Caco-2 (cell line): ENCODE data around the gene VPS33B. TPM values are rescaled to one million over a fixed set of nuclear protein-coding genes. Genes with fewer than 3 reads are reported as not detected.

Experiments
- Bru-seq: library from RNA; stranded (reverse); fragments of 400-500 nt; gene quantifications from one replicate; lab custom pipeline; 2021; lab: Mats Ljungman, UMichigan
- BruChase-seq, 2 experiments: library from RNA; stranded (reverse); fragments of 400-500 nt; gene quantifications; one replicate each; lab custom pipeline; 2021; lab: Mats Ljungman, UMichigan
- BruUV-seq: library from RNA; stranded (reverse); fragments of 400-500 nt; replicated peaks from 2 replicates; lab custom pipeline; 2021; lab: Mats Ljungman, UMichigan
- CTCF ChIA-PET: fragments of 300-600 bp; sonication (Branson Sonifier 250); formaldehyde crosslinking; loops from one replicate; lab custom pipeline; 2022; ENCODE audit warnings: antibody characterized with exemption; lab: Charles Lee
- POLR2A ChIA-PET: fragments of 300-600 bp; sonication (Branson Sonifier 250); formaldehyde crosslinking; loops from one replicate; lab custom pipeline; 2022; ENCODE audit warnings: antibody characterized with exemption; lab: Charles Lee
- DNase-seq, 2 experiments: peaks; one replicate each; pipeline versions ENCODE4 v3.0.0 to v3.0.0-alpha.2; 2020 to 2022
- H3K27me3 ChIP-seq: replicated peaks from 2 replicates; pipeline ENCODE4 v1.6.0; 2011; ENCODE audit warnings: low read length; ENCODE audit not compliant: control insufficient read depth, insufficient read depth
- H3K36me3 ChIP-seq: 2 replicates; pipeline ENCODE4 v1.5.1; 2011; ENCODE audit warnings: low read length; ENCODE audit not compliant: control insufficient read depth, insufficient read depth
- H3K4me1 ChIP-seq: fragments of 250-450 bp; sonication (Bioruptor Pico); 2 replicates; pipeline ENCODE4 v1.5.1; 2020; ENCODE audit warnings: mild to moderate bottlenecking
- H3K4me3 ChIP-seq: 2 replicates; pipeline ENCODE4 v1.5.1; 2011; ENCODE audit warnings: low read depth, mild to moderate bottlenecking, control low read depth, low read length
- H3K9me3 ChIP-seq: fragments of 250-450 bp; sonication (Bioruptor Pico); 2 replicates; pipeline ENCODE4 v1.5.1; 2020; ENCODE audit warnings: mild to moderate bottlenecking, moderate library complexity
- H3K27ac Mint-ChIP-seq: one replicate; pipeline ENCODE4 v1.8.0; 2022; ENCODE audit warnings: mixed read lengths; ENCODE audit not compliant: unreplicated experiment
- H3K27me3 Mint-ChIP-seq: one replicate; pipeline ENCODE4 v1.8.0; 2022; ENCODE audit warnings: mixed read lengths; ENCODE audit not compliant: insufficient read depth, unreplicated experiment
- H3K36me3 Mint-ChIP-seq: one replicate; pipeline ENCODE4 v1.8.0; 2022; ENCODE audit warnings: mild to moderate bottlenecking, mixed read lengths; ENCODE audit not compliant: insufficient read depth, unreplicated experiment
- H3K4me1 Mint-ChIP-seq: one replicate; pipeline ENCODE4 v1.8.0; 2022; ENCODE audit warnings: low read depth, mixed read lengths; ENCODE audit not compliant: unreplicated experiment
- H3K4me3 Mint-ChIP-seq: one replicate; pipeline ENCODE4 v1.8.0; 2022; ENCODE audit warnings: mild to moderate bottlenecking, moderate library complexity, mixed read lengths; ENCODE audit not compliant: unreplicated experiment
- H3K9me3 Mint-ChIP-seq: one replicate; pipeline ENCODE4 v1.8.0; 2022; ENCODE audit warnings: mixed read lengths; ENCODE audit not compliant: unreplicated experiment
- CTCF ChIP-seq, 2 experiments: fragments of 200-600 bp in 1 of 2; IDR thresholded peaks; 1 replicate in 1 of 2; 2 replicates in 1 of 2; pipeline versions ENCODE4 v1.5.1 to v1.8.0; 2011 to 2022; ENCODE audit warnings: antibody characterized with exemption in 1 of 2, control low read depth in 1 of 2, inconsistent platforms in 1 of 2, low read depth in 1 of 2, low read length in 1 of 2, mild to moderate bottlenecking in 1 of 2, moderate library complexity in 1 of 2; ENCODE audit not compliant: insufficient read depth in 1 of 2, severe bottlenecking in 1 of 2, unreplicated experiment in 1 of 2
- intact Hi-C: fragments of 100-400 bp; cut with micrococcal nuclease; formaldehyde crosslinking; loops from one replicate; pipeline ENCODE4 v1.10.0; 2022; ENCODE audit not compliant: unreplicated experiment
- long read RNA-seq: library from polyadenylated mRNA; stranded (forward); transcript quantifications from one replicate; pipeline ENCODE4 v2.0.0, GENCODE V29; 2022
- total RNA-seq: library from RNA; stranded (reverse); gene quantifications from 2 replicates; pipeline ENCODE4 v1.2.3, GENCODE V29; 2022

VPS33B gene
- total RNA-seq (13.3 and 13.7 TPM in 2 replicates), Bru-seq, nascent RNA (percentile 62 among the genes with signal in this experiment), BruChase-seq, experiment 1, labeled RNA remaining after a 2-hour chase (percentile 73 among the genes with signal in this experiment), BruChase-seq, experiment 2, labeled RNA remaining after a 6-hour chase (percentile 74 among the genes with signal in this experiment)
- long read RNA-seq, partial matches to known transcripts = 3 of 11 reads
- long read RNA-seq, other reads (novel, unspliced or antisense) = 3 of 11 reads

- H3K36me3 ChIP-seq = no peaks in the 10 kb centered on the region
- peak within 1 kb of the TSS; percentile 78 for H3K4me3 ChIP-seq
- no peaks in the 10 kb centered on the region for H3K9me3 ChIP-seq
- peak within 1 kb of the TSS; percentile 81 for H3K27ac Mint-ChIP-seq
- H3K4me3 Mint-ChIP-seq = peak within 1 kb of the TSS; percentile 81
- H3K4me1 Mint-ChIP-seq = peaks cover 10% of the 10 kb centered on the region
- DNase-seq = peak; percentile 82 to 89
- intact Hi-C loops = loop anchor here (1.0 to 2.0 kb wide), 2 partner anchors 11 to 27 kb away; partner anchors contain the start of gene PRC1
- peaks cover 12% of the 10 kb centered on the region; the same call in 1 of the 2 replicates for H3K4me1 ChIP-seq
- POLR2A ChIA-PET = interaction anchor here (0.5 to 2.3 kb wide), 6 partner anchors 11 to 139 kb away, joined by 3 to 16 read pairs (median 4); partner anchors contain the start of gene PRC1
- H3K36me3 Mint-ChIP-seq = no peaks in the 10 kb centered on the region
- H3K27me3 ChIP-seq = no peaks in the 10 kb centered on the region
- TF ChIP-seq CTCF (IDR thresholded peaks at IDR 0.05; ENCODE audit: insufficient read depth in 1 of 2, low read depth in 1 of 2, low read length in 1 of 2, severe bottlenecking in 1 of 2, unreplicated experiment in 1 of 2) = no peak
- H3K9me3 Mint-ChIP-seq = no peaks in the 10 kb centered on the region
- BruUV-seq = TSS peak; percentile 71
- CTCF ChIA-PET = interaction anchor here (0.6 to 2.5 kb wide), 8 partner anchors 11 to 250 kb away, joined by 4 to 33 read pairs (median 5); partner anchors contain the start of genes HDDC3, PRC1 and UNC45A
- H3K27me3 Mint-ChIP-seq = no peaks in the 10 kb centered on the region
Observed at GRCh38 chr15:91022075-91022831, at the start of gene VPS33B. Gene VPS33B, minus strand, starts transcription at chr15:91022594. Its CDS starts 345 bp downstream, at chr15:91022249.

- H3K36me3 Mint-ChIP-seq = no peaks in the 10 kb centered on the region
- intact Hi-C loops = no loop called here
- Histone ChIP-seq H3K27me3 (no peaks in the 10 kb centered on the region), H3K9me3 (no peaks in the 10 kb centered on the region), H3K36me3 (no peaks in the 10 kb centered on the region), H3K4me3 (no peak overlapping the region), H3K4me1 (no peaks in the 10 kb centered on the region)
- CTCF ChIA-PET = interaction anchor here (0.6 kb wide), 1 partner anchor 9 kb away, joined by 3 read pairs; no protein-coding TSS in a partner anchor
- POLR2A ChIA-PET = no interaction called here
- H3K9me3 Mint-ChIP-seq = no peaks in the 10 kb centered on the region
- no TSS peak for BruUV-seq
- no peak overlapping the region for H3K4me3 Mint-ChIP-seq
- no peak for DNase-seq
- no peaks in the 10 kb centered on the region for H3K4me1 Mint-ChIP-seq
- peaks cover 13% of the 10 kb centered on the region for H3K27me3 Mint-ChIP-seq
- TF ChIP-seq CTCF (IDR thresholded peaks at IDR 0.05; ENCODE audit: insufficient read depth in 1 of 2, low read depth in 1 of 2, low read length in 1 of 2, severe bottlenecking in 1 of 2, unreplicated experiment in 1 of 2) = no peak
- H3K27ac Mint-ChIP-seq = no peak overlapping the region
Observed at GRCh38 chr15:91072161-91072560, 49.8 kb upstream of the VPS33B start.

- POLR2A ChIA-PET = no interaction called here
- no peaks in the 10 kb centered on the region for H3K36me3 Mint-ChIP-seq
- H3K4me1 Mint-ChIP-seq = no peaks in the 10 kb centered on the region
- no TSS peak for BruUV-seq
- no peaks in the 10 kb centered on the region for H3K36me3 ChIP-seq
- intact Hi-C loops = no loop called here
- H3K27me3 Mint-ChIP-seq = peaks cover 13% of the 10 kb centered on the region
- TF ChIP-seq CTCF (IDR thresholded peaks at IDR 0.05; ENCODE audit: insufficient read depth in 1 of 2, low read depth in 1 of 2, low read length in 1 of 2, severe bottlenecking in 1 of 2, unreplicated experiment in 1 of 2) = no peak
- no peak overlapping the region for H3K4me3 ChIP-seq
- H3K9me3 ChIP-seq = no peaks in the 10 kb centered on the region
- H3K9me3 Mint-ChIP-seq = no peaks in the 10 kb centered on the region
- CTCF ChIA-PET = no interaction called here
- H3K27me3 ChIP-seq = no peaks in the 10 kb centered on the region
- no peak for DNase-seq
- no peaks in the 10 kb centered on the region for H3K4me1 ChIP-seq
- no peak overlapping the region for H3K4me3 Mint-ChIP-seq
- H3K27ac Mint-ChIP-seq = no peak overlapping the region
Observed at GRCh38 chr15:91070872-91071271, 48.5 kb upstream of the VPS33B start.
